HEK293 (cell line): Measurements from ENCODE around the gene UPP2.

Experiments used
- CTCF ChIA-PET: fragments of 350-600 bp; formaldehyde crosslinking; extraction: SDS; loops from one replicate; lab custom pipeline; 2021; ENCODE audit warnings: antibody characterized with exemption; lab: Yijun Ruan, JAX
- POLR2A ChIA-PET: fragments of 300-600 bp; formaldehyde crosslinking; extraction: SDS; loops from one replicate; lab custom pipeline; 2020; ENCODE audit warnings: antibody characterized with exemption, inconsistent platforms; lab: Yijun Ruan, JAX
- H3K27ac ChIP-seq: fragments of 200-500 bp; sonication (Bioruptor generic); 2 replicates; pipeline ENCODE4 v1.5.1; 2014; ENCODE audit warnings: low read depth, low read length, control low read depth, inconsistent platforms; ENCODE audit errors: extremely low read depth
- H3K36me3 ChIP-seq, 2 experiments: fragments of 200-500 bp in 1 of 2; sonication (Bioruptor generic) in 1 of 2; 1 replicate in 1 of 2; 2 replicates in 1 of 2; pipeline ENCODE4 v1.5.1; 2014 to 2017; ENCODE audit warnings: inconsistent platforms in 2 of 2, low read length in 2 of 2; ENCODE audit not compliant: control insufficient read depth in 2 of 2, insufficient read depth in 1 of 2
- H3K4me1 ChIP-seq: fragments of 200-500 bp; sonication (Bioruptor generic); 2 replicates; pipeline ENCODE4 v1.5.1; 2014; ENCODE audit warnings: mild to moderate bottlenecking, low read length, inconsistent platforms; ENCODE audit not compliant: control insufficient read depth, insufficient read depth
- H3K4me3 ChIP-seq: 2 replicates; pipeline ENCODE4 v1.5.1; 2011; ENCODE audit warnings: low read depth, mild to moderate bottlenecking, control low read depth, low read length, moderate library complexity
- H3K9me3 ChIP-seq: fragments of 200-500 bp; sonication (Bioruptor generic); 2 replicates; pipeline ENCODE4 v1.5.1; 2014; ENCODE audit warnings: low read depth, low read length, inconsistent platforms; ENCODE audit not compliant: control insufficient read depth, insufficient read depth
- GLIS1 ChIP-seq: fragments of 450-650 bp; formaldehyde crosslinking; IDR thresholded peaks from 2 replicates; pipeline ENCODE4 v1.5.1; 2016; ENCODE audit warnings: missing biosample characterization, missing genetic modification characterization
- GLIS2 ChIP-seq: fragments of 450-650 bp; formaldehyde crosslinking; IDR thresholded peaks from 2 replicates; pipeline ENCODE4 v1.5.1; 2016; ENCODE audit warnings: missing biosample characterization, missing genetic modification characterization
- KLF9 ChIP-seq: fragments of 450-650 bp; formaldehyde crosslinking; IDR thresholded peaks from 2 replicates; pipeline ENCODE4 v1.5.1; 2016; ENCODE audit warnings: missing biosample characterization, missing genetic modification characterization, low read depth
- PRDM1 ChIP-seq: fragments of 450-650 bp; formaldehyde crosslinking; IDR thresholded peaks from 2 replicates; pipeline ENCODE4; 2016; ENCODE audit warnings: missing biosample characterization, missing genetic modification characterization
- SCRT1 ChIP-seq: fragments of 450-650 bp; formaldehyde crosslinking; IDR thresholded peaks from 2 replicates; pipeline ENCODE4 v1.5.1; 2016; ENCODE audit warnings: missing biosample characterization, missing genetic modification characterization, borderline replicate concordance
- SCRT2 ChIP-seq: fragments of 450-650 bp; formaldehyde crosslinking; IDR thresholded peaks from 2 replicates; pipeline ENCODE4 v1.5.1; 2016; ENCODE audit warnings: missing biosample characterization, missing genetic modification characterization
- SETDB1 ChIP-seq: IDR thresholded peaks from one replicate; pipeline ENCODE4 v1.6.1; 2017; ENCODE audit warnings: mild to moderate bottlenecking, low read length, moderate library complexity, mixed read lengths; ENCODE audit not compliant: insufficient read length
- YY2 ChIP-seq: fragments of 450-650 bp; formaldehyde crosslinking; IDR thresholded peaks from 2 replicates; pipeline ENCODE4 v1.5.1; 2016; ENCODE audit warnings: missing biosample characterization, missing genetic modification characterization
- ZBTB1 ChIP-seq: fragments of 450-650 bp; formaldehyde crosslinking; IDR thresholded peaks from 2 replicates; pipeline ENCODE4 v1.5.1; 2016; ENCODE audit warnings: missing biosample characterization, missing genetic modification characterization
- ZBTB44 ChIP-seq: fragments of 450-650 bp; IDR thresholded peaks from 2 replicates; pipeline ENCODE4 v1.5.1; 2018; ENCODE audit warnings: missing biosample characterization, mild to moderate bottlenecking, missing genetic modification characterization
- ZNF112 ChIP-seq: fragments of 450-650 bp; formaldehyde crosslinking; IDR thresholded peaks from 2 replicates; pipeline ENCODE4 v1.5.0; 2017; ENCODE audit warnings: missing biosample characterization, missing genetic modification characterization
- ZNF211 ChIP-seq: fragments of 450-650 bp; formaldehyde crosslinking; IDR thresholded peaks from 2 replicates; pipeline ENCODE4 v1.5.1; 2016; ENCODE audit warnings: low read depth, missing biosample characterization, missing genetic modification characterization
- ZNF416 ChIP-seq: fragments of 450-650 bp; formaldehyde crosslinking; IDR thresholded peaks from 2 replicates; pipeline ENCODE4 v1.5.1; 2016; ENCODE audit warnings: missing biosample characterization, missing genetic modification characterization
- ZNF473 ChIP-seq: fragments of 450-650 bp; formaldehyde crosslinking; IDR thresholded peaks from 2 replicates; pipeline ENCODE4 v1.5.1; 2017; ENCODE audit warnings: missing biosample characterization, missing genetic modification characterization
- ZNF501 ChIP-seq: fragments of 450-650 bp; formaldehyde crosslinking; IDR thresholded peaks from 2 replicates; pipeline ENCODE4 v1.5.1; 2016; ENCODE audit warnings: missing biosample characterization, missing genetic modification characterization
- ZNF530 ChIP-seq: fragments of 450-650 bp; formaldehyde crosslinking; IDR thresholded peaks from 2 replicates; pipeline ENCODE4 v1.5.1; 2016; ENCODE audit warnings: low read depth, missing biosample characterization, missing genetic modification characterization
- ZNF549 ChIP-seq: fragments of 450-650 bp; IDR thresholded peaks from 2 replicates; pipeline ENCODE4 v1.5.1; 2018; ENCODE audit warnings: missing biosample characterization, missing genetic modification characterization, mild to moderate bottlenecking, inconsistent platforms, moderate library complexity
- ZNF596 ChIP-seq: fragments of 450-650 bp; IDR thresholded peaks from 2 replicates; pipeline ENCODE4 v1.5.0; 2018; ENCODE audit warnings: missing biosample characterization, mild to moderate bottlenecking, missing genetic modification characterization, moderate library complexity
- ZNF747 ChIP-seq: fragments of 450-650 bp; formaldehyde crosslinking; IDR thresholded peaks from 2 replicates; pipeline ENCODE4 v1.5.1; 2016; ENCODE audit warnings: missing biosample characterization, missing genetic modification characterization
- ZNF792 ChIP-seq: fragments of 450-650 bp; formaldehyde crosslinking; IDR thresholded peaks from 2 replicates; pipeline ENCODE4 v1.5.1; 2016; ENCODE audit warnings: missing biosample characterization, missing genetic modification characterization
- ZSCAN18 ChIP-seq: fragments of 450-650 bp; formaldehyde crosslinking; IDR thresholded peaks from 2 replicates; pipeline ENCODE4 v1.5.1; 2016; ENCODE audit warnings: missing biosample characterization, missing genetic modification characterization

UPP2 gene

GRCh38 chr2:158143703-158144360 lies 42.2 kb downstream of the UPP2 start:
- Histone ChIP-seq H3K4me1 (no peaks in the 10 kb centered on the region), H3K36me3 (no peaks in the 10 kb centered on the region), H3K4me3 (no peak overlapping the region), H3K9me3 (no peaks in the 10 kb centered on the region), H3K27ac (no peak overlapping the region)
- ChIA-PET CTCF (interaction anchor here (0.6 kb wide), 1 partner anchor 56 kb away, joined by 4 read pairs; no protein-coding TSS in a partner anchor), POLR2A (no interaction called here)
- TF ChIP-seq ZNF596 (tag by site-specific recombination) (no peak), ZBTB1 (tag by site-specific recombination) (no peak), YY2 (tag by site-specific recombination) (no peak)

GRCh38 chr2:158144914-158145625 lies 43.4 kb downstream of the UPP2 start:
- Histone ChIP-seq H3K9me3 (no peaks in the 10 kb centered on the region), H3K36me3 (no peaks in the 10 kb centered on the region), H3K27ac (no peak overlapping the region), H3K4me1 (no peaks in the 10 kb centered on the region), H3K4me3 (no peak overlapping the region)
- TF ChIP-seq SCRT2, result peak; percentile 51
- TF ChIP-seq ZNF530 (tag by site-specific recombination), result no peak
- CTCF ChIA-PET, result no interaction called here
- POLR2A ChIA-PET, result no interaction called here

GRCh38 chr2:158153270-158154015 lies 51.8 kb downstream of the UPP2 start:
- no peaks in the 10 kb centered on the region for H3K4me1 ChIP-seq
- H3K4me3 ChIP-seq, result no peak overlapping the region
- H3K9me3 ChIP-seq, result no peaks in the 10 kb centered on the region
- POLR2A ChIA-PET, result no interaction called here
- H3K27ac ChIP-seq, result no peak overlapping the region
- no peak for TF ChIP-seq ZNF416 (tag by site-specific recombination)
- no peak for TF ChIP-seq ZNF501 (tag by site-specific recombination)
- TF ChIP-seq ZNF473 (tag by site-specific recombination), result no peak
- TF ChIP-seq ZNF211 (tag by site-specific recombination), result no peak
- no peak for TF ChIP-seq ZNF747 (tag by site-specific recombination)
- TF ChIP-seq KLF9 (tag by site-specific recombination), result no peak
- TF ChIP-seq SCRT1 (tag by site-specific recombination), result no peak
- TF ChIP-seq GLIS1 (tag by site-specific recombination), result no peak
- TF ChIP-seq ZSCAN18 (tag by site-specific recombination), result no peak
- TF ChIP-seq ZNF549 (tag by site-specific recombination), result no peak
- no peak for TF ChIP-seq ZBTB44 (tag by site-specific recombination)
- TF ChIP-seq SETDB1, result no peak
- TF ChIP-seq ZNF792 (tag by site-specific recombination), result no peak
- TF ChIP-seq GLIS2, result no peak
- no peak for TF ChIP-seq ZNF112 (tag by site-specific recombination)
- no peak for TF ChIP-seq PRDM1 (tag by site-specific recombination)
- TF ChIP-seq, all 188 proteins: peak for 0
- CTCF ChIA-PET, result no interaction called here
- no peaks in the 10 kb centered on the region for H3K36me3 ChIP-seq
